Stimulated activated CD8-positive, alpha-beta memory T cell treated with anti-CD3 and anti-CD28 coated beads, Interleukin-7, amount 100 ng/mL, for 48 hours (primary cell): ENCODE results near the gene RAD51B.
"Not testable (repeated sequence)": the region's sequence is repeated elsewhere in the genome, so short reads cannot be mapped to it uniquely, and the experiment has no call there.

Experiments
- DNase-seq, 2 donors: peaks; one replicate each; pipeline ENCODE4 v3.0.0-alpha.2; 2020; ENCODE audit warnings: low read depth in 1 of 2; ENCODE audit errors: extremely low read depth in 1 of 2

RAD51B gene

GRCh38 chr14:68412505-68413465 lies 593.2 kb downstream of the RAD51B start:
- no peak for DNase-seq

- DNase-seq, result no peak
Measured at GRCh38 chr14:68413509-68413908, 593.9 kb downstream of the RAD51B start.

GRCh38 chr14:68414121-68414520 lies 594.5 kb downstream of the RAD51B start:
- no peak for DNase-seq

- DNase-seq, result no peak
Measured at GRCh38 chr14:68416171-68416570, 596.6 kb downstream of the RAD51B start.

DNA sequence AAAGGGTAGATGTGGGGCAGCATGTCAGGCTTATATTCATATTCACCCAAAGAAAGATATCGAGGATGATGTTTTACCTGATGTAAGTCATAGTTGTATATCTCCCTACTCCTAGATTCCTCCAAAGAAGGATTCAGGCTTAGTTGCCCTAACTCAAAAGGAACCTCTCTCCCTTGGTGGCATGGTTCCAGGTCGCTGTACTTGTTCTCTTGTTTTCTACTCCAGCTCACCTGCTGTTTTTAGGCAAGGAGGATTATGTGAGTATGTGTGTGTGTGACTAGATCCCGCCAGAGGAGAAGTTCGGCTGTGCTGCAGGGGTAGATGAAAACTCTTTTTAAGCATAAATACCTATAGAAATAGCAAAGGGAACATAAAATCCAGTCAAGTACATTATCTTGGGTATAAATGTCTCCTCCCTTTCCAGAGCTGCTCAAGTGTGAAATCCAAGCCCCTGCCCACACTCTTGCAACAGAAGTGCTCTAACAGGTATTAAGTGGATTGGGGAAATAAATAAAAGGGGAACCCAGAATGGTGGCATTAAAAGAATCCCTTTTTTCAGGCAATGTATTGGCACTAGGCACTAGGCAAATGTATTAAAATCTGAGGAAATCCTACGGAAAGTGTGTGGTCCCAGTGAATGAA lies 597.6 kb downstream of the RAD51B start:
- no peak for DNase-seq

- DNase-seq, result no peak
Measured at GRCh38 chr14:68418174-68419118, 598.9 kb downstream of the RAD51B start.

- no peak for DNase-seq
Measured at GRCh38 chr14:68420350-68420749, 600.8 kb downstream of the RAD51B start.

- no peak for DNase-seq
Measured at GRCh38 chr14:68421116-68421515, 601.5 kb downstream of the RAD51B start.

DNA sequence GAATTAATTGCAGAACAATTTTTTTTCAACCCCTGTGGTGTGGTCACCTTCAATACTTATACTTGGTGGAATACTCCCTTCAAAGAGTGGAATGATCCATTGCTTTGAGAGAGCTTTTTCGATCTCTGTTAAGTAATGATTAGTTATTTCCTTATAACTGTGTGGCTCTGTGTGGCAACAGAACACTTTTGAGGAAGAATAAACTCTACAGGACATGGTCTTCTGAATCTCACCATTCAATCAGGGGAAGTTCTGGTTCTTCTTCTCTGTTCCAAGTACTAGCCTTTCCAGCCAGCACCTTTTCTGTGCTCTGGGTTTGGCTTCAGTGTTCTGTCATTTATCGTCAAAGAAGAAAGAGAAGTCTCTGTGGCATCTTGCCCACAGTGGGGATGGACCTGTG lies 604.1 kb downstream of the RAD51B start:
- DNase-seq, result no peak

GRCh38 chr14:68424443-68425172 lies 605.0 kb downstream of the RAD51B start:
- DNase-seq, result no peak

- no peak for DNase-seq
Measured at GRCh38 chr14:68426661-68427549, 607.3 kb downstream of the RAD51B start.

DNA sequence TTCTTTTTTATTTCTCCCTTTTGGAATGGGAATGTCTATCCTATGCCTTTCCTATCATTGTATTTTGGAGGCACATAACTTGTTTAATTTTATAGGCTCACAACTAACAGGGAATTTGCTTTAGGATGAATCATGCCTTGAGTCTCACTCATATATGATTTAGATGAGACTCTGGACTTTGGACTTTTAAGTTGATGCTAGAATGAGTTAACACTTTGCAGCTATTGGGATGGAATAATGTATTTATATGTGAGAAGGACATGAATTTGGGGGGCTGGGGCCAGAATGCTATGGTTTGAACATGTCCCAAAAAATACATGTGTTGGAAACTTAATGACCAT lies 607.9 kb downstream of the RAD51B start:
- no peak for DNase-seq

DNA sequence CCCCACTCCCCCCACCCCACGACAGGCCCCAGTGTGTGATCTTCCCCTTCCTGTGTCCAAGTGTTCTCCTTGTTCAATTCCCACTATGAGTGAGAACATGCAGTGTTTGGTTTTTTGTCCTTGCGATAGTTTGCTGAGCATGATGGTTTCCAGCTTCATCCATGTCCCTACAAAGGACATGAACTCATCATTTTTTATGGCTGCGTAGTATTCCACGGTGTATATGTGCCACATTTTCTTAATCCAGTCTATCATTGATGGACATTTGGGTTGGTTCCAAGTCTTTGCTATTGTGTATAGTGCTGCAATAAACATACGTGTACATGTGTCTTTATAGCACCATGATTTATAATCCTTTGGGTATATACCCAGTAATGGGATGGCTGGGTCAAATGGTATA lies 609.3 kb downstream of the RAD51B start:
- DNase-seq, result not testable (repeated sequence)

DNA sequence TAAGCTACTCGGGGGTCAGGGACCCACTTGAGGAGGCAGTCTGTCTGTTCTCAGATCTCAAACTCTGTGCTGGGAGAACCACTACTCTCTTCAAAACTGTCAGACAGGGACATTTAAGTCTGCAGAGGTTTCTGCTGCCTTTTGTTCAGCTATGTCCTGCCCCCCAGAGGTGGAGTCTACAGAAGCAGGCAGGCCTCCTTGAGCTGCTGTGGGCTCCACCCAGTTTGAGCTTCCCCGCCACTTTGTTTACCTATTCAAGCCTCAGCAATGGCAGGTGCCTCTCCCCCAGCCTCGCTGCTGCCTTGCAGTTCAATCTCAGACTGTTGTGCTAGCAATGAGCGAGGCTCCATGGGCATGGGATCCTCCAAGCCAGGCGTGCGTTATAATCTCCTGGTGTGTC lies 614.6 kb downstream of the RAD51B start:
- DNase-seq, result not testable (repeated sequence)

DNA sequence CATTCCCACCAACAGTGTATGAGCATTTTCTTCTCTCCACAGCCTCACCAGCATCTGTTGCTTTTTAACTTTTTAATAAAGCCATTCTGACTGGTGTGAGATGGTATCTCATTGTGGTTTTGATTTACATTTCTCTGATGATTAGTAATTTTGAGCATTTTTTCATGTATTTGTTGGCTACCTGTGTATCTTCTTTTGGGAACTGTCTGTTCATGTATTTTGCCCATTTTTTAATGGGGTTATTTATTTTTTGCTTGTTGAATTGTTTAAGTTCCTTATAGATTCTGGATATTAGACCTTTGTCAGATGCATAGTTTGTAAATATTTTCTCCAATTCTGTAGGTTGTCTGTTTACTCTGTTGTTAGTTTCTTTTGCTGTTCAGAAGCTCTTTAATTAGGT lies 616.1 kb downstream of the RAD51B start:
- not testable (repeated sequence) for DNase-seq

GRCh38 chr14:68439676-68440075 lies 620.1 kb downstream of the RAD51B start:
- no peak for DNase-seq

DNA sequence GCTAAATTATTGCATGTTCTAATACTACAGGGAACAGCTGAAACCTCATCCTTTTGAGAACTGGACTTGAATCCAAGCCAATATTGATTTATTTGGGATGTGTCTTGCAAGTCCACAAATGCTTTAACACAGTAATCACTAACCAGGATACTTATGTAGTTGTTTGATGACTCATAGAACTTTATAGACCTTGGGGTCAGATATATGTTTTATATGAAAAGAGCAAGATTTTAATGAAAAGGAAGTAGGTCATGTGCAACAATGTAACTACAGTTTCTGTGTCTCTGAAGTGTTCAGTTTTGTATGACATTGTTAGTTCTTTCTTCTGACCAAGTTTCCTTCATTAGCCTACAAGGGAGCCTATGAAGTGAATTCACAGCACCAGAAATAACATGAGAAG lies 621.2 kb downstream of the RAD51B start:
- no peak for DNase-seq

DNA sequence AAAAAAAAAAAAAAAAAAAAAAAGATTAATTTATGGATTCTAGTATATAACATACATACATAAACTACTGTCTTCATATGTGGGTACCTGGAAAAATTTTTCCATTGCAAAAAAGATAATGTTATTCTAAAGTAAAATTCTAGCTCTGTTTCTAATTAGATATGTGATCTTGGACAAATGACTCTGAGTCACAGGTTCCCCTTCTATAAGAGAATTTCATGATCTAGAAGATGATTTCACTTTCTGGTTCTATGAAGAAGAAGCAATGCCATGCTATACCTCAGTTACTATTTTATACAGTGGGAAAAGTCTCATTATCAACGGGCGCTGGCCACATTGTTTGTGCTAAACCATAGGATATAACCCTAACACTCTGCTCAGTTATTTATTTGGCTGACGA lies 622.0 kb downstream of the RAD51B start:
- DNase-seq, result no peak

DNA sequence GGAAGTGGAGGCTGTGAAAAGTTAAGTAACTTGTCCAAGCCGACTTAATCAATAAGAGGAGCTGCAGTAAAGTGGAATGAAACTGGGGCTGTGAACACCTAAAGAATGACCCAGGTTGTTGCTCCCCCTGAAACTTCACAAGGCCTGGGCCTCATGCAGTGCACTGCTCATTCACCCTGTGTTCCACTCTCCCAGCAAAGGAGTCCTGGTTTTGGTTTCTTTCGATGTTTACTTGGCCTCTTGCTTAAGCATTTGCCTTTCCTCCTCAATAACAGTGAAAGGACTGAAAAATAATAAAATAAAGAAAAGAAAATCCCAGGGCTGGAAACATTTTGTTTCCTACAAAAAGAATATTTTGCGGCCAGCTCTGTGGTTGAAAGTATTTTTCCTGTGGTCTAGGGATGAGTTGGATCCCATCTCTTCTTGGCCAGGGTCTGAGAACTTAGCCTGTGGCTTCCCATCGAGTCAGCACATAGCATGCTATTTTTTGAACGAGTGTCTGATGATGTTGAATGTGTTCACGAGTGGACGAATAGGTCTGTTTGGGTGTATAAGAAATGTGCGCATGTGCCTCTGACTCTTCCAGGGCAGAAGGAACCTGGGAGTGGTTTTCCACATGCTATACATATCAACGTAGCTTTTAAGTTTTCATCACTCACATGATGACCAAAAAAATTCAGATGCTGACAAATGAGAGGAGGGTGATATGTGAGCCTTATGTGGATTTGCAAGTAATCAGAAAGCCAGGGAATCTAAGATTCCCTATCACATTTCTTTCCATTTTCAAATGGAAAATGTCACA lies 623.5 kb downstream of the RAD51B start:
- no peak for DNase-seq
